ENCODE measurements around the gene DOCK3.
"Not testable (repeated sequence)": the region's sequence is repeated elsewhere in the genome, so short reads cannot be mapped to it uniquely, and the experiment has no call there.

DOCK3 gene

DNA sequence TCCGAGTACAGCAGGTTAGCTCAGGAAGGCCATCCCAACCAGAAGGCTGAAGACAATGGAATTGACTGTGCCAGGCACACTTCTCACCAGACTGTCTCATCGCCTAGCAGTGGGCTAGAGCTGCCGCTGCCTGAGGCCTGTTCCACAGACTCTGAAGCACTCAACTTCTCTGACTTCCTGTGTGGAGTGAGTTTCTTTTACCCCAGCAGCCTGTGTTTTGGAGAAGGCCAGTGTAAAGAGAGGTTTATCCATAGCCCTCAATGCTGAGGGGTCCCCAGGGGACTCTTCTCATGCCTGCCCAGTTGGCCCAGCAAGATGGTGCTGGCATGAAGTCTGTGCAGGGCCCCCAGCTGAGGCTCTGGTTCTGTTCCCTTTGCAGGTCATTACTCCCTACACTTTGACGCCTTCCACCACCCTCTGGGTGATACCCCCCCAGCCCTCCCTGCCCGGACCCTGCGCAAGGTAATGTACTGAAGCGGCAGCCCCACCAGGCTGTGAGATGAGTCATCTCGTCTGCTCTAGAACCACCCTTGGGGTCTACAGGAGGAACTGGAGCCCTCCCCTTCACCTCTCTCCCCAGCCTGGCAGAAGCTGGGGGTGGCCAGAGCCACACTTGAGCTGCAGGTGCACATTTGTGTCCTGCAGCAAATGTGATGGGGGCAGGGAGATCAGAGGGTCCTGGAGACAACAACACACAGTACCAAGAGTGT lies 705.2 kb downstream of the DOCK3 start:
- DNase-seq = no peak

DNA sequence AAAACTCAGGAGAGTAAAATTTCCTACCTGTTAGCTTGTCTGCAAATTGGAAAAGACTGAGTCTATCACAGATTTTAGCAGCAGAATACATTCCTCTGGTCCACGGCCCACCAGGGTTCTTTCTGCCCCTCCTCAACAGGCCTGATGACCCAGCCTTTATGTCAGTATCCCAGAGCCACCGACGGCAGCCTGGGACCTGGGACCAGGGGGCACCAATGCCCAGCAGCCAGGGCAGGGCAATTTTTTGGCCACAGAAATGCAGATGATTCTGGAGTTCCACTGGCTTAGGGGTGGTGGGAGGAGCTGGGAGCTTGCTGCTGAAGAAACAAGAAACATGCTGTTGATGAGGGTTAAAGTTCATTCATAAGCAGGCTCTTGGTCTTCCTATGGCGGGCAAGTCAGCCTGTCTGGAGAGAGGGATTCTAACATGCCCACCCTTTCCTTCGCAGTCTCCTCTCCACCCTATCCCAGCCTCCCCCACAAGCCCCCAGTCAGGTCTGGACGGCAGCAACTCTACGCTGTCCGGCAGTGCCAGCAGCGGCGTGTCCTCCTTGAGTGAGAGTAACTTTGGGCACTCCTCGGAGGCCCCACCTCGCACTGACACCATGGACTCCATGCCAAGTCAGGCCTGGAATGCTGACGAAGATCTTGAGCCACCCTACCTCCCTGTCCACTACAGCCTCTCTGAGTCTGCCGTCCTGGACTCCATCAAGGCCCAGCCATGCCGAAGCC lies 706.0 kb downstream of the DOCK3 start:
- no peak for DNase-seq

DNA sequence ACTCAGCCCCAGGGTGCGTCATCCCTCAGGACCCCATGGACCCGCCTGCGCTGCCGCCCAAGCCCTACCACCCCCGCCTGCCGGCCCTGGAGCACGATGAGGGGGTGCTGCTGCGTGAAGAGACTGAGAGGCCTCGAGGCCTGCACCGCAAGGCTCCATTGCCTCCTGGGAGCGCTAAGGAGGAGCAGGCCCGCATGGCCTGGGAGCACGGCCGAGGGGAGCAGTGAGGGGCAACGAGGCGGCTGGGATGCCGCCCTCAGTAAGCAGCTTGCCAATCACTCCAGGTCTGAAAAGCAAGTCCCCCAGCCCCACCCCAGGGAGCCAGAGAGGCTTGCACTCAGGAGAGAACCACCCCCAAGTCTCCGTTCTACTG lies 706.6 kb downstream of the DOCK3 start:
- no peak for DNase-seq

DNA sequence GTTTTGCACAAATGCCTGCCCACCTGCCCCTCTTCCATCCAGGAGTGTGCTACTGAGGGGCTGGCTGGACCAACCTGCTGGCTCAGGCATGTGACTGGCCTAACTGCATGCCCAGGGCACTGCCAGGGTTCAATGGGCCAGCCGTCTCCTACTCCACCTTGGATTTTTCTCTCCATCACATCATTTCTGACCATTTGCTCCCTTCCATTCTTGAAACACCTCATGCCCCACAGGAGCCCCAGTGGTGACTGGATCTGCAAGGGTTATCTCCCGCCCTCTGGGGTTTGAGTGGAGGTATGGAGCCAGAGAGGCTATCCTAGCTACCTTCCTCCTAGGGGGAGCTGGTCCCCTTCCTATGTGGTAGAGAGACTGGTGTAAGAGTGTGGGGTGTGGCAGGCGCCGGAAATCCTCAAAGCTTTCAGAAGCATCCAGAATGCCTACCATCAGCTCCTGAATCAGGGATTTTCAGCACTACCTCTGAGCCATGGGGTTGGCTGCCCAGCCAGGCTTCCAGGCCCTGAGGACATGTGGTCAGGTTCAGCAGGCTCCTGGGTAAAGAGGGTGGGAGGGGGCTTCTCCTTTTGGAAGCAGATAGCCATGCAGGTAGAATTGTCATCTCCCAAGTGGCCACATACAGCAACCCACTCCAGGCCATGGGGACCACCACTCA lies 707.5 kb downstream of the DOCK3 start:
- no peak for DNase-seq

DNA sequence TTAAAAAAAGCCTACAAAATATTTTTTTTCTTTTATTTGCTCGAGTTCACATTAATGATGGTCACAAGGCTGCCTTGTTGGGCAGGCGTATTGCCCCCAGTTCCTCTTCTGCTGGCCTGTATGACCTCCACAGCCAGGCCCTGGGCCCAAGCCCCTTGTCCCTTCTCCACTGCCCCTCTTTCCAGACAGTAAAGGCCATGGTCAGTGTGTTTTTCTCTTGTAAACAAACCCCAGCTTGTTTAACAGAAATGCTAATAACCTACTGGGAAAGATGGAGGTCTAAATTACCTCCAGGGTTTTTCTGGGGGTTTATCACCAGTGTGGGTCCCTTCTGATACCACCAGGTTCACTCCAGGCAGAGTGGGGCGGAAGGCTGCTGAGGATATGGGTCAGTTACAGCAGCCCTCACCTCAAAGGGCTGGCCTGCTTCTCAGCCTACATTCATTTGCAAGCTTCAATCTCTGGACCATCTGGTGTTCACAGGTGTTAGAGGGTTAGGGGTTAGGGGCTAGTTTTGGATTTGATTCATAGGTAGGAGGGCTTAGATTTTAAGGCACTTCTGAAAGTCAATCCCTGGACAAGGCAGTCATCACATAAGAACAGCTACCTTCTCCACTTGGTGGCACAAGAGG lies 708.3 kb downstream of the DOCK3 start:
- no peak for DNase-seq

DNA sequence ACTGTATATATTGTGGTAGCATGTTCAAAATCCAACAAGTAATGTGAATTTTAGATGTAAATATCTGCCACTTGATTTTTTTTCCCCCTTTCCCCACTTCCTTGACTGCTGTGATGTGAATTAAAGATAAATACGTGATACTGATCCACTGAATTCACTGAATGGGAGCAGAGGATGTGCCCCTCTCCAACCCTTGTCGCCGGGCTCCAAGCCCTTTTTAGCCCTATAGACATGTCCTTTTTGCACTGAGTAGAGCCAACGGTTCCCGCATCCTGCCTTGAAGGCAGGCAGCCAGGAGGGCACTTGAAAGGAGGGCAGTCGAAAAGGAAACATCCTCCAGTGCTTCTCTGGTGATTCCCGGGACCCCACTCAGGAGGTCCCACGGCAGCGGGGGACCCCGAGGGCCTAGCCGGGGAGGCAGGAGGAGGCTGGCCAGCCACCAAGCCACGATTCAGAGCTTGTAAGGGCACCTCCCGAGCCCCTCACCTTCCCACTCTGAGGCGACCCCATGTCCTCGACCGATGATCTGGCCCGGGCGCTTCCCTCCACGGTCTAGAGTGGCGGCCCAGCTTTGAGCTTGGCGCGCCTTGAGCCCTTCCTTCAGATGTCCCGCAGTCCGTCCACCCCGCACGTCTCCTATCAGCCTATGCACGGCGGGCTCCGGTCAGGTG lies 709.5 kb downstream of the DOCK3 start:
- DNase-seq = peak; percentile 43

DNA sequence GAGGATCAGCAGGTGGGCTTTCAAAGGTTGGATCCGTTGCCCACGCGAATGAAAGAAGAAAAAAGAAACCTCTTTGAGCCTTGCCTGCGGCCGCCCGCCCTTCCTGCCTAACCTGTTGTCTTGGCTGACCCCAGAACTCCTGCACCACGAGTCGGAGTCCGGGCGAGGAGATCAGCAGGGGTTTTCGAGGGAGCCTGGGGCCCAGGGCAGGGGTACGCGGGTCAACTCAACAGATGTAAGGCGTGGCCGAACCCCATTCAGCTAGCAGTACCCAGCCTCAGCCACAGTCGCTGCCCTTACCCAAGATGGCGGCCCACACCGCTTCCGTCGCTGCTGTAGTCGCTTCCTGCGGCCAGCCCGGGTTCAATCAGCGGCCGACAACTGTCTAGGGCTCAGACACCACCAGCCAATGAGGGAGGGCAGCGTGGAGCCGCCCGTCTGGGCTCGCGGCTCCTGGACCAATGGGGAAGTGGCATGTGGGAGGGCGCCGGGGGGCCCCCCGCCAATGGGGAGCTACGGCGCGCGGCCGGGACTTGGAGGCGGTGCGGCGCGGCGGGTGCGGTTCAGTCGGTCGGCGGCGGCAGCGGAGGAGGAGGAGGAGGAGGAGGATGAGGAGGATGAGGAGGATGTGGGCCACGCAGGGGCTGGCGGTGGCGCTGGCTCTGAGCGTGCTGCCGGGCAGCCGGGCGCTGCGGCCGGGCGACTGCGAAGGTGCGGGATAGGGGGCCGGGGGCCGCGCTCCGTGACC lies 710.2 kb downstream of the DOCK3 start, which contains the start of gene MANF:
Gene MANF, plus strand, starts transcription at position 566 of the 748 bp plus-strand sequence. Its CDS starts 52 bp downstream, at position 618.
- DNase-seq = peak; percentile 95

DNA sequence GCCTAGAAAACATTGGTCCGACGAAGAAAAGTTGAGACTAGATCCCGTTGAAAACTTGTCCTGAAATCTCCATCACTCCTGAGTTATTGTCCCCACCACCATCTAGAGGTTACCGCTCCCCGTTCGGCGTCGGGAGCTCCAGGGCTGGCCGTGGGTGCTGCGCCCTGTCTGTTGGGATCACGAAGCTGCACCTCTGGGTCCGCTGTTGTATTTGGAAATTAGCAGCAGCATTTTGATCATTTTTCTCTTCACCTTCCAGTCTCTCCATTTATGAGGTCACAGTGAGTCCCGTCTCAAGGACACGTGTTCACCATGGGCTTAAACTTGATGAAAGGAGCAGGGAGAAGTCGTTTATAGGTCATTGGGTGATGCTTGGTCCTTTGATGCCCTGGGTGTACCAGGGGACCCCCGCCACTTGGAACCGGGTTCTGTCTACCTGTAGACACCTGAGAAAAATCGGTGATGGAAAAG lies 710.9 kb downstream of the DOCK3 start:
- DNase-seq = no peak

DNA sequence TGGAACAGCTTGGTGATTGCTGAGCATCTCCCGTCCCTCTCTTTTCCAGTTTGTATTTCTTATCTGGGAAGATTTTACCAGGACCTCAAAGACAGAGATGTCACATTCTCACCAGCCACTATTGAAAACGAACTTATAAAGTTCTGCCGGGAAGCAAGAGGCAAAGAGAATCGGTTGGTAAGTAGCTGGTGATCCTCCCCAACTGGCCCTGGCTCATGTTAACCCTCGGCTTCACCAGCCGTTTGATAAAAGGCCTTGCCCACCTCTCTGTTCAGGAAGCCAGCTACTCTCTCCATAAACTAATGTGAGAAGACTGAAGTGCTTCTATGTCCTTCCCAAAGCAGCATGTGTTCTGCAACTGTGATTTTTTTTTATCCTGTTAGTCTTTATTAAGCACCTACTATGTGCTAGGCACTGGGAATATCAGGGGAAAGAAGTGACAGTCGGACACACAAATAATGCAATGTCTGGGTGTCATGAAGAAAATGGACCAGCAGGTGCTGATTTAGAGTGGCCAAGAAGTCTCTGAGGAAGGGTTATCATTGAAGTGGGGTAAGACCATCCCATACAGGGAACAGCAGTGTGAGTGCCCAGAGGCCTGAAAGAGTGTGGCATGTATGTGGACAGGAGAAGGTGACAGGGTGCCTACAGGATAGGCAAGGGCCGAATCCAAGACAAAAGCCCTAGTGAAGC lies 711.6 kb downstream of the DOCK3 start:
- DNase-seq = no peak

DNA sequence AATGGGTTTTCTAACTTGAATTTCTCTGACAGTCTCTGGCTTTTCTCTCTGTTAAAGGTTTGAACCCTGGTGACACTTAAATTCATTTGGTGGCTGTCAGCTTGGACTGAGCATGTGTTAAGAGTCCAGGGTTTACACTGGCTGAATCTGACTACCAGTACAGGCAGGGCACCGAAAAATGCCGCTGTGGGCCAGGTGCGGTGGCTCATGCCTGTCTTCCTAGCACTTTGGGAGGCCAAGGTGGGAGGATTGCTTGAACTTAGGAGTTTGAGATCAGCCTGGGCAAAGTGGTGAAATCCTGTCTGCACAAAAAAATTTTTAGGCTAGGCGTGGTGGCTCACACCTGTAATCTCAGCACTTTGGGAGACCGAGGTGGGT lies 712.1 kb downstream of the DOCK3 start:
- DNase-seq = no peak

DNA sequence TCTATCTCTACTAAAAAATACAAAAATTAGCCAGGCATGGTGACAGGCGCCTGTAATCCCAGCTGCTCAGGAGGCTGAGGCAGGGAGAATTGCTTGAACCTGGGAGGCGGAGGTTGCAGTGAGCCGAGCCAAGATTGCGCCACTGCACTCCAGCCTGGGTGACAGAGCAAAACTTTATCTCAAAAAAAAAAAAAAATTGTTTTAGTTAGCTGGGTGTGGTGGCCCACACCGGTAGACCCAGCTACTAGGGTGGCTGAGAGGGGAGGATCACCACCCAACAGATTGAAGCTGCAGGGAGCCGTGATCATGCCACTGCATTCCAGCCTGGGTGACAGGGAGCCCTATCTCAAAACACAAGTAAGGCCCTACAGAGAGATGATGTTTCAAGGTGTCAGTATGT lies 712.6 kb downstream of the DOCK3 start:
- DNase-seq = not testable (repeated sequence)

DNA sequence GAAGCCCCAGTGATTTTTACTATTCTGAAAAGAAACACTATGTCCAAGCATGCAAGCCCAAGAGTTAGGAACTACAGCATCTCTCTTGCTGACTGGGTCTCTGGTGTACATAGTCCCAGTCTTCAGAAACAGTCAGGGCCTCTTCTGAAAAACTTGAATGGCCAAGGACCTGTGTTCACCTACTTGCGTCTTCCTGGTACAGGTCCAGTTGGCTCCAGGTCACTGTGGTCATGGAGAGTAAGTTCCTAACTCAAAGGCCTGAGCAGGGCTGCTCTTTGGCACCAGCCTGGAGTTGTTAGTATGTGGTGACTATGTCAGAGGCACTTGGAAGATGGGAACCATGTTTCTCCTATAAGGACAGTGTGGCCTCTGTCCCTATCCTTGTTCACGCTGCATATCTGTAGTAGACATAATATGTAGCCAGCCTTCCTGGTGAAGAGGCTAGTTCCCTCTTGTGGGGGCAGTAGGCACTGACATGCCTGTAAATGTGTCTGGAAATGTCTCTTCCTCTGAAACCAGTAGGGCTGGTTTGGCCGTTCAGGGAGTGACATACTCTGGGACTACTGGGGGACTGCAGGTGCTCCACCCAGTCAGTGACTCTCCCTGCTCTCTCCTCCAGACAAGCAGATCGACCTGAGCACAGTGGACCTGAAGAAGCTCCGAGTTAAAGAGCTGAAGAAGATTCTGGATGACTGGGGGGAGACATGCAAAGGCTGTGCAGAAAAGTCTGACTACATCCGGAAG lies 713.7 kb downstream of the DOCK3 start:
- DNase-seq = no peak

DNA sequence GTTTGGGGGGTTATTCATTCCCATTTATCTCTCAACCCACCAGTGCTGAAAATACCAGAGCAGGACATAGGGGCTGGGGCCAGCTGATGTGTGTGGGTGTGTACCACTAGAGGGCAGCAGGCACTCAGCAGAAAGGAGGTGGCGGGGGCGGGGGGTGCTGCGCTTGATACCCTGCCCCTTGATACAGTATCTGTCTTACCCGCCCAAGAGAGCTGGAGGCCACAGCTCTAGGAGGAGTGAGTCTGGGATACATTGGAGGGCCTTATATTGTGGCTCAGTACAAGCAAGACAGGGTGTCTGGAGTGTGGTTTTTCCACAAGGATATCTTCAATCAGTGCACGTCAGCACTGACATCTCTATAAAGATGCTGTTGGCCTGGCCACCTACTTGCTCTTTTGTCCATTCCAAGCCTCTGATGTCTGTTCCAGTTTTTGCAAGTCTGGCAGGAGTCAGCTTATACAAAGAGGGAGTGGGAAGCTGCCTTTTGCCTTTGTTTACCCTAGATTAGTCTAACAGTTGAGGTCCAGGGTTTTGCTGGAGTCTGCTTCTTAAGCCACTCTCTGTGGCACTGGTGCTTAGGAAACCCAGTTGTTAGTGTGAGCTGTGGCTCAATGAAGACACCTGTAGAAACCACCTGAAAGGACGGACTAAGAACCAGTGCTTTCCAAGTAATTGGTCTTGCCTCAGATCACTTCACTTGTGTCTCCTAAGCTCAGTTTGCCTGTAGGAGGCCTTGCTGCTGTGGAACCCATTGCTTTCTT lies 714.9 kb downstream of the DOCK3 start:
- DNase-seq = peak; percentile 73

DNA sequence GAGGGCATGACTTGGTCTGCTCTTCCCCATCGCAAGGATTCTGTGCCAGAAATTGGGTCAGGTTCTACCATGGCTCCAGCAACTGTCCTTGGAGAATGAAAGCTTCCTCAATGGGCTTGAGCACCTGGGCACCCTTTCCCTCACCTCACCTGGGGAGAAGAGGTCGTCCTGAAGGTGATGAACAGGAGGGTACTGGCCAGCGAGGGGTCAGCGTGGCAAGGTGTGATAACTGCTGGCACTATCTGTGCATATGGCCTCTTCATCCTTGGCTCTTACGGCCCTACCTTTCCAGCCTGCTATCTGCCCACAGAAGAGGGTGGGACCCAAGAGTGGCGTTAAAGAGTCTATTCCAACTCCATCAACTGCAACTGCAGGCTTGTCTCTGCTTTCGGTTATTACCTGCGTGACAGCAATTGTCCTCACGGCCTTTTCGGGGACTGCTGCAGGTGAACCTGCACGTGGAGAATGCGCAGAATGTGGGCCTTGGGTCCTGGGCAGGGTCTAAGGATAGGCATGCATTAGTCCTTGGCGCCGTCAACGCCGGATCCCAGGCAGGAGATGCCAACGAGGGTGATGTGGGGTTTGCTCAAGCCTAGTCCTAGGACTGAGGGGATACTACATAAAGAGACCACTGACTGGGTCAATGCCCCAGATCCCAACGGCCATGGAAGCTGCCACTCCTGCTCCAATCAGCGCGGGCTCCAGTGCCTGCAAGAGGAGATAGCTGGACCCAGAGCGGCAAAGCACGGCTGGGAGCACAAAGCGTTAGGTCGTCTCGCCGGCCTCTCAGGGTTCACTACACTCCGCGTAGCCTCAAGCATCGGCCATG lies 715.7 kb downstream of the DOCK3 start:
- DNase-seq = no peak

DNA sequence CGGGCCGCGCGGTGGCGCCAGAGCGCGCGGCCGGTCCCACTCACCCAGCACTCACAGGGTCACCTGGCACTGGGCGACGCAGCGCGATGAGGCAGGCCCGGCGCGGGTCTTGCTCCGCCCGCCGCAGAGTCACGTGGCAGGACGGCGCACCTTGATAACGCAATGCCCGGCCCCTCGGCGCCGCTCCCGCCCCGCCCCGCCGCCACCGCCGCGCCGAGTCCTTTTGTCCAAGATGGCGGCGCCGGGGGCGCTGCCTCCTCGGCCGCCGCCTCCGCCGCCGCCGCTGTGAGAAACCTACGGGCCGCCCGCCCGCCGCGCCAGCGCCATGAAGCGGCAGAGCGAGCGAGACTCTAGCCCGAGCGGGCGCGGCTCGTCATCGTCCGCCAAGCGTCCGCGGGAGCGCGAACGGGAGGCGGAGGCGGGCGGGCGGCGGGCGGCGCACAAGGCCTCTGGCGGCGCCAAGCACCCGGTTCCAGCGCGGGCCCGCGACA lies 716.4 kb downstream of the DOCK3 start, which contains the start of gene RBM15B:
Gene RBM15B, plus strand, starts transcription at position 211 of the 491 bp plus-strand sequence. Its CDS starts 115 bp downstream, at position 326.
- DNase-seq = peak; percentile 97

DNA sequence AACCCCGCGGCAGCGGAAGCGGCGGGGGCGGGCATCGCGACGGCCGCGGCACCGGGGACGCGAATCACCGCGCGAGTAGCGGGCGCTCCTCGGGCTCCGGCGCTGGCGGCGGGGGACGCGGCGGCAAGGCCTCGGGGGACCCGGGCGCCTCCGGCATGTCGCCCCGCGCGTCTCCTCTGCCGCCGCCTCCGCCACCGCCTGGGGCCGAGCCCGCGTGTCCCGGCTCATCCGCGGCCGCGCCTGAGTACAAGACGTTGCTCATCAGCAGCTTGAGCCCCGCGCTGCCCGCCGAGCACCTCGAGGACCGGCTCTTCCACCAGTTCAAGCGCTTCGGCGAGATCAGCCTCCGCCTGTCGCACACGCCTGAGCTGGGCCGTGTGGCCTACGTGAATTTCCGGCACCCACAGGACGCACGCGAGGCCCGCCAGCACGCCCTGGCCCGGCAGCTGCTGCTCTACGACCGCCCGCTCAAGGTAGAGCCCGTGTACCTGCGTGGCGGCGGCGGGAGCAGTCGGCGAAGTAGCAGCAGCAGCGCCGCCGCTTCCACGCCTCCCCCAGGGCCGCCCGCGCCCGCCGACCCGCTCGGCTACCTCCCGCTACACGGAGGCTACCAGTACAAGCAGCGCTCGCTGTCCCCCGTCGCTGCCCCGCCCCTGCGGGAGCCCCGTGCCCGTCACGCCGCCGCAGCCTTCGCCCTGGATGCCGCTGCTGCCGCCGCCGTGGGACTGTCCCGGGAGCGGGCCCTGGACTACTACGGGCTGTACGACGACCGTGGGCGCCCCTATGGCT lies 717.0 kb downstream of the DOCK3 start:
- DNase-seq = peak; percentile 60

DNA sequence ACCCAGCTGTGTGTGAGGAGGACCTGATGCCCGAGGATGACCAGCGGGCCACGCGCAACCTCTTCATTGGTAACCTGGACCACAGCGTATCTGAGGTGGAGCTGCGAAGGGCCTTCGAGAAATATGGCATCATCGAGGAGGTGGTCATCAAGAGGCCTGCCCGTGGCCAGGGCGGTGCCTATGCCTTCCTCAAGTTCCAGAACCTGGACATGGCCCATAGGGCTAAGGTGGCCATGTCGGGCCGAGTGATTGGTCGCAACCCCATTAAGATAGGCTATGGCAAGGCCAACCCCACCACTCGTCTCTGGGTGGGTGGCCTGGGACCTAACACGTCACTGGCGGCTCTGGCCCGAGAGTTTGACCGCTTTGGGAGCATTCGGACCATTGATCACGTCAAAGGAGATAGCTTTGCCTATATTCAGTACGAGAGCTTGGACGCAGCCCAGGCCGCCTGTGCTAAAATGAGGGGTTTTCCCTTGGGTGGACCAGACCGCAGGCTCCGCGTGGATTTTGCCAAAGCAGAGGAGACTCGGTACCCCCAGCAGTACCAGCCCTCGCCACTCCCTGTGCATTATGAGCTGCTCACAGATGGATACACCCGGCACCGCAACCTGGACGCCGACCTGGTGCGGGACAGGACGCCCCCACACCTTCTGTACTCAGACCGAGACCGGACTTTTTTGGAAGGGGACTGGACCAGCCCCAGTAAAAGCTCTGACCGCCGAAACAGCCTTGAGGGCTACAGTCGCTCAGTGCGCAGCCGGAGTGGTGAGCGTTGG lies 717.8 kb downstream of the DOCK3 start:
- no peak for DNase-seq

All from CD4-positive, alpha-beta T cell treated with Interleukin-17A for 4 hours (primary cell).